Measurements from ENCODE around the gene RELL1.

The RELL1 gene

GRCh38 chr4:37653601-37654000, 32.6 kb downstream of the RELL1 start:
- TF ChIP-seq CTCF (conservative IDR thresholded peaks at IDR 0.05): no peak
- H3K27ac ChIP-seq: no peak overlapping the region

- no peak for TF ChIP-seq CTCF (conservative IDR thresholded peaks at IDR 0.05)
These were observed 33.2 kb downstream of the RELL1 start for GRCh38 chr4:37652747-37653527.

GRCh38 chr4:37651781-37652377, 34.3 kb downstream of the RELL1 start:
- no peak for TF ChIP-seq CTCF (conservative IDR thresholded peaks at IDR 0.05)
- H3K27ac ChIP-seq: no peak overlapping the region

More at GRCh38 chr4:37652747-37653527, 33.2 kb downstream of the RELL1 start:
- H3K27ac ChIP-seq: no peak overlapping the region

- TF ChIP-seq CTCF (conservative IDR thresholded peaks at IDR 0.05): no peak
- H3K27ac ChIP-seq: no peak overlapping the region
These were observed 35.7 kb downstream of the RELL1 start for GRCh38 chr4:37650481-37650880.

GRCh38 chr4:37649268-37649667, 36.9 kb downstream of the RELL1 start:
- H3K27ac ChIP-seq: no peak overlapping the region; the same call in 1 of the 2 replicates
- no peak for TF ChIP-seq CTCF (conservative IDR thresholded peaks at IDR 0.05)

- TF ChIP-seq CTCF (conservative IDR thresholded peaks at IDR 0.05): no peak
- H3K27ac ChIP-seq: peak overlapping the region; percentile 37
These were observed 37.9 kb downstream of the RELL1 start for GRCh38 chr4:37648084-37648817.

- TF ChIP-seq CTCF (conservative IDR thresholded peaks at IDR 0.05): no peak
- H3K27ac ChIP-seq: no peak overlapping the region
These were observed 39.9 kb downstream of the RELL1 start for GRCh38 chr4:37646247-37646646.

All from VCaP (cell line).